GM12878 (cell line): ENCODE results near the gene STX10. TPM values are rescaled to one million over a fixed set of nuclear protein-coding genes. Genes with fewer than 3 reads are reported as not detected.

Experiments used
- ASH2L ChIP-seq: fragments of 300-600, 200-600 bp; sonication (generic); IDR thresholded peaks from 2 replicates; pipeline ENCODE4 v1.6.1; 2017; ENCODE audit warnings: low read depth, mild to moderate bottlenecking, borderline replicate concordance
- BCL11A ChIP-seq: IDR thresholded peaks from 2 replicates; pipeline ENCODE4 v1.6.1; 2011; ENCODE audit warnings: low read depth, low read length
- CREM ChIP-seq: IDR thresholded peaks from 2 replicates; pipeline ENCODE4 v1.6.1; 2014; ENCODE audit warnings: antibody characterized with exemption, low read depth
- ESRRA ChIP-seq: IDR thresholded peaks from 2 replicates; pipeline ENCODE4 v1.6.1; 2012; ENCODE audit warnings: mild to moderate bottlenecking, low read length, improper control_type of control experiment
- JUND ChIP-seq: IDR thresholded peaks from 2 replicates; pipeline ENCODE4 v1.6.1; 2012; ENCODE audit warnings: low read depth, mild to moderate bottlenecking, low read length, improper control_type of control experiment, moderate library complexity
- KAT2A ChIP-seq: conservative IDR thresholded peaks from 2 replicates; pipeline ENCODE4 v1.6.1; 2011; ENCODE audit warnings: low read depth, low read length; ENCODE audit not compliant: control insufficient read depth
- KLF5 ChIP-seq: fragments of 450-650 bp; IDR thresholded peaks from 2 replicates; pipeline ENCODE4 v1.6.1; 2014; ENCODE audit warnings: mild to moderate bottlenecking; ENCODE audit not compliant: partially characterized antibody
- LARP7 ChIP-seq: fragments of 450-650 bp; IDR thresholded peaks from 2 replicates; pipeline ENCODE4 v1.6.1; 2017; ENCODE audit warnings: mild to moderate bottlenecking
- MEF2B ChIP-seq: fragments of 450-650 bp; IDR thresholded peaks from 2 replicates; pipeline ENCODE4 v1.6.1; 2018; ENCODE audit warnings: mild to moderate bottlenecking, moderate library complexity; ENCODE audit not compliant: partially characterized antibody, poor library complexity, severe bottlenecking
- MYB ChIP-seq: fragments of 150-350 bp; IDR thresholded peaks from 2 replicates; pipeline ENCODE4 v1.6.1; 2014; ENCODE audit warnings: mild to moderate bottlenecking, low read depth, low read length, borderline replicate concordance
- NR2C1 ChIP-seq: fragments of 450-650 bp; IDR thresholded peaks from 2 replicates; pipeline ENCODE4 v1.6.1; 2017; ENCODE audit warnings: antibody characterized with exemption, mild to moderate bottlenecking, moderate library complexity
- RELA ChIP-seq: fragments of 450-650 bp; IDR thresholded peaks from 2 replicates; pipeline ENCODE4 v1.8.0; 2014; ENCODE audit warnings: borderline replicate concordance; ENCODE audit not compliant: partially characterized antibody
- SMC3 ChIP-seq: IDR thresholded peaks from 2 replicates; pipeline ENCODE4 v1.6.1; 2011; ENCODE audit warnings: low read length, improper control_type of control experiment, borderline replicate concordance
- SREBF1 ChIP-seq: IDR thresholded peaks from 2 replicates; pipeline ENCODE4 v1.6.1; 2012; ENCODE audit warnings: mild to moderate bottlenecking, low read length
- STAT1 ChIP-seq: fragments of 450-650 bp; conservative IDR thresholded peaks from 2 replicates; pipeline ENCODE4 v1.6.1; 2014; ENCODE audit warnings: antibody characterized with exemption, mild to moderate bottlenecking
- SUZ12 ChIP-seq: fragments of 200-600 bp; sonication (generic); IDR thresholded peaks from one replicate; pipeline ENCODE4 v1.6.1; 2018; ENCODE audit warnings: antibody characterized with exemption, mild to moderate bottlenecking; ENCODE audit not compliant: unreplicated experiment
- TAF1 ChIP-seq: IDR thresholded peaks from 2 replicates; pipeline ENCODE4 v1.6.1; 2011; ENCODE audit warnings: mild to moderate bottlenecking, low read depth, low read length, borderline replicate concordance
- TARDBP ChIP-seq: IDR thresholded peaks from 2 replicates; pipeline ENCODE4 v1.6.1; 2016; ENCODE audit warnings: borderline replicate concordance
- WRNIP1 ChIP-seq: IDR thresholded peaks from 2 replicates; pipeline ENCODE4 v1.6.1; 2011; ENCODE audit warnings: low read depth, low read length, improper control_type of control experiment, borderline replicate concordance
- ZNF274 ChIP-seq: IDR thresholded peaks from one replicate; pipeline ENCODE4 v1.8.0; 2011; ENCODE audit not compliant: insufficient read length, insufficient read depth
- polyA plus RNA-seq, 11 experiments: library from polyadenylated mRNA; depleted of rRNA in 4 of 11; unstranded in 6 of 11; stranded (reverse) in 5 of 11; fragments of >200 nt; fragmentation: Nextera tagmentation in 4 of 11; fragmentation: Illumina TruSeq in 1 of 11; extraction: Ambion mirVana in 4 of 11; extraction: Trizol in 1 of 11; gene quantifications; 1 replicate in 1 of 11; 2 replicates in 10 of 11; pipeline versions ENCODE4 v1.2.1 to v1.2.3, GENCODE V29; 2011 to 2016; ENCODE audit warnings: inconsistent platforms in 2 of 11, missing spikeins in 2 of 11, low read depth in 1 of 11
- total RNA-seq, 4 experiments: library from RNA; depleted of rRNA in 3 of 4; stranded (reverse); fragments of >200 nt in 3 of 4; fragmentation: Illumina TruSeq in 1 of 4; extraction: Trizol in 1 of 4; gene quantifications; 2 replicates each; pipeline versions ENCODE4 v1.2.1 to v1.2.3, GENCODE V29; 2013 to 2021
- TF ChIP-seq, protein P1 (sequence below): fragments of 150-350 bp; IDR thresholded peaks from 2 replicates; pipeline ENCODE4 v1.6.1; 2014; ENCODE audit warnings: mild to moderate bottlenecking, low read depth, low read length
- TF ChIP-seq, protein P2 (sequence below): IDR thresholded peaks from 2 replicates; pipeline ENCODE4 v1.6.1; 2012; ENCODE audit warnings: low read depth, low read length, improper control_type of control experiment
- TF ChIP-seq, protein P3 (sequence below): IDR thresholded peaks from 2 replicates; pipeline ENCODE4 v1.6.1; 2011; ENCODE audit warnings: borderline replicate concordance, low read depth, mild to moderate bottlenecking, moderate library complexity, mixed read lengths, low read length; ENCODE audit not compliant: insufficient read depth; ENCODE audit errors: extremely low read length
- TF ChIP-seq, protein P4 (sequence below): IDR thresholded peaks from 2 replicates; pipeline ENCODE4 v1.6.1; 2011; ENCODE audit warnings: low read depth, mild to moderate bottlenecking, low read length, moderate library complexity, borderline replicate concordance; ENCODE audit errors: extremely low read depth
- TF ChIP-seq, protein P5 (sequence below): fragments of 450-650 bp; conservative IDR thresholded peaks from 2 replicates; pipeline ENCODE4 v1.6.1; 2017; ENCODE audit warnings: mild to moderate bottlenecking, moderate library complexity

STX10 gene
- total and polyA plus RNA-seq, 10 of the 15 experiments (the other 5 are each of a cell fraction or from before 2014, with no cell fraction given), result 0.56 to 76.1 (median 47.6) TPM

DNA sequence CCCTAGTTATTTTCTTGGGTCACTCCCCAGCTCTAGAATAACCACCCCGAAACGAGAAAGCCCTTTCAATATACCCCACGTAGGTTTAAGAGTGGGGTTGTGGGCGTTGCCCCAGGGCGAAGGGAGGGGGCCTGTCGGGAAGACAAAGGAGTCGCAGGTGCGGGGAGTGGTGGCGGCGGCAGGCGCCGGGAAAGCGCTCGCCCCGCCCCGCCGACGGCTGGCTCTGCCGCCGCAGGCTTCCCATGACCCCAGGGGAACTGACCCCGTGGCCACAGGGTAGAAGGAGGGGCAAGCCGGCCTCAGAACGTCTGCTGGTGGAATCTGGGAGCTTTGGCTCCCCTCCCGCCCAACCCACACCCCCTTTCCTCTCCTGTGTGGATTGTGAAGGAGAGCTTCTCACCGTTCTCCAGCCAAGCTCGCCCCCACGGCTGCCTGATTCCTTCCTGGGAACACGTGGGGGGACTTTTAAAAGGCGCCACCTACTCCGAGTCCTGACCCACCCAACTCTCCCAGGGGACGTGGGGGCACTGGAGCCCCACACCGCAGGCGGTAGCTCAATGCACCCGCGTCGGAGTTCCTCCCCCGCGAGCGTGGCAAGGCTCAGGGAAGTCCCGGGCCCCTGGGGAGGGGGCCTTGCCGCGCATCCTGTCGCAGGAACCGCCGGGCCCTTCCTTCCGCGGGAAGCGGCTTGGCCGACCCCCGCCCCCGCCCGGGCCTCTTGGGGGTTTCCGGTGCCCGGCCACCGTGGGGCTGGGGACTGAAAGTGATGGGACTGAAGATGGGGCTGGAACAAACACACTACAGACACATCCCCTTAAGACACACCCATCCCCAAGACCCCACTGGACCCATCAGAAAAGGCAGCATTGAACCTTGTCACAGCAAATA is 5.5 kb upstream of the STX10 start (continued):
- TF ChIP-seq, protein P1, sequence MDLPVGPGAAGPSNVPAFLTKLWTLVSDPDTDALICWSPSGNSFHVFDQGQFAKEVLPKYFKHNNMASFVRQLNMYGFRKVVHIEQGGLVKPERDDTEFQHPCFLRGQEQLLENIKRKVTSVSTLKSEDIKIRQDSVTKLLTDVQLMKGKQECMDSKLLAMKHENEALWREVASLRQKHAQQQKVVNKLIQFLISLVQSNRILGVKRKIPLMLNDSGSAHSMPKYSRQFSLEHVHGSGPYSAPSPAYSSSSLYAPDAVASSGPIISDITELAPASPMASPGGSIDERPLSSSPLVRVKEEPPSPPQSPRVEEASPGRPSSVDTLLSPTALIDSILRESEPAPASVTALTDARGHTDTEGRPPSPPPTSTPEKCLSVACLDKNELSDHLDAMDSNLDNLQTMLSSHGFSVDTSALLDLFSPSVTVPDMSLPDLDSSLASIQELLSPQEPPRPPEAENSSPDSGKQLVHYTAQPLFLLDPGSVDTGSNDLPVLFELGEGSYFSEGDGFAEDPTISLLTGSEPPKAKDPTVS, result 0 out of 2 replicates have a peak, but pooled peaks have one; percentile 30
- TF ChIP-seq ASH2L, result no peak
- TF ChIP-seq BCL11A, result peak; percentile 80
- TF ChIP-seq KAT2A, result no peak
- TF ChIP-seq ESRRA, result peak; percentile 18; the same call in 1 of the 2 replicates
- no peak for TF ChIP-seq SREBF1
- TF ChIP-seq, protein P2, sequence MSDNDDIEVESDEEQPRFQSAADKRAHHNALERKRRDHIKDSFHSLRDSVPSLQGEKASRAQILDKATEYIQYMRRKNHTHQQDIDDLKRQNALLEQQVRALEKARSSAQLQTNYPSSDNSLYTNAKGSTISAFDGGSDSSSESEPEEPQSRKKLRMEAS, result peak; percentile 37; the same call in 1 of the 2 replicates
- TF ChIP-seq, protein P3, sequence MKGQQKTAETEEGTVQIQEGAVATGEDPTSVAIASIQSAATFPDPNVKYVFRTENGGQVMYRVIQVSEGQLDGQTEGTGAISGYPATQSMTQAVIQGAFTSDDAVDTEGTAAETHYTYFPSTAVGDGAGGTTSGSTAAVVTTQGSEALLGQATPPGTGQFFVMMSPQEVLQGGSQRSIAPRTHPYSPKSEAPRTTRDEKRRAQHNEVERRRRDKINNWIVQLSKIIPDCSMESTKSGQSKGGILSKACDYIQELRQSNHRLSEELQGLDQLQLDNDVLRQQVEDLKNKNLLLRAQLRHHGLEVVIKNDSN, result no peak
- TF ChIP-seq LARP7, result peak; percentile 90
- TF ChIP-seq ZNF274, result no peak
- TF ChIP-seq CREM, result peak; percentile 88
- TF ChIP-seq, protein P4, sequence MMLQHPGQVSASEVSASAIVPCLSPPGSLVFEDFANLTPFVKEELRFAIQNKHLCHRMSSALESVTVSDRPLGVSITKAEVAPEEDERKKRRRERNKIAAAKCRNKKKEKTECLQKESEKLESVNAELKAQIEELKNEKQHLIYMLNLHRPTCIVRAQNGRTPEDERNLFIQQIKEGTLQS, result no peak
- peak; percentile 99 for TF ChIP-seq MEF2B
- peak; percentile 35 for TF ChIP-seq NR2C1
- TF ChIP-seq SMC3, result peak; percentile 12; the same call in 1 of the 2 replicates
- TF ChIP-seq, protein P5, sequence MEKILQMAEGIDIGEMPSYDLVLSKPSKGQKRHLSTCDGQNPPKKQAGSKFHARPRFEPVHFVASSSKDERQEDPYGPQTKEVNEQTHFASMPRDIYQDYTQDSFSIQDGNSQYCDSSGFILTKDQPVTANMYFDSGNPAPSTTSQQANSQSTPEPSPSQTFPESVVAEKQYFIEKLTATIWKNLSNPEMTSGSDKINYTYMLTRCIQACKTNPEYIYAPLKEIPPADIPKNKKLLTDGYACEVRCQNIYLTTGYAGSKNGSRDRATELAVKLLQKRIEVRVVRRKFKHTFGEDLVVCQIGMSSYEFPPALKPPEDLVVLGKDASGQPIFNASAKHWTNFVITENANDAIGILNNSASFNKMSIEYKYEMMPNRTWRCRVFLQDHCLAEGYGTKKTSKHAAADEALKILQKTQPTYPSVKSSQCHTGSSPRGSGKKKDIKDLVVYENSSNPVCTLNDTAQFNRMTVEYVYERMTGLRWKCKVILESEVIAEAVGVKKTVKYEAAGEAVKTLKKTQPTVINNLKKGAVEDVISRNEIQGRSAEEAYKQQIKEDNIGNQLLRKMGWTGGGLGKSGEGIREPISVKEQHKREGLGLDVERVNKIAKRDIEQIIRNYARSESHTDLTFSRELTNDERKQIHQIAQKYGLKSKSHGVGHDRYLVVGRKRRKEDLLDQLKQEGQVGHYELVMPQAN, result no peak; the same call in 1 of the 2 replicates
- 0 out of 2 replicates have a peak, but pooled peaks have one; percentile 31 for TF ChIP-seq STAT1
- TF ChIP-seq RELA, result peak; percentile 98
- peak; percentile 61; the same call in 1 of the 2 replicates for TF ChIP-seq TARDBP
- 0 out of 2 replicates have a peak, but pooled peaks have one; percentile 5 for TF ChIP-seq JUND
- no peak for TF ChIP-seq WRNIP1
- no peak for TF ChIP-seq KLF5
- no peak for TF ChIP-seq SUZ12
- peak; percentile 29; the same call in 1 of the 2 replicates for TF ChIP-seq MYB
- TF ChIP-seq TAF1, result 0 out of 2 replicates have a peak, but pooled peaks have one; percentile 40
